ENCODE measurements around the gene OVOL1. TPM values are rescaled to one million over a fixed set of nuclear protein-coding genes. Genes with fewer than 3 reads are reported as not detected.

The OVOL1 gene
- total and polyA plus RNA-seq, 8 donors = 0.92 to 120 (median 7.8) TPM; not detected in 1

- TF ChIP-seq EP300 (IDR thresholded peaks at IDR 0.05) = no peak
- H3K4me1 ChIP-seq = peaks cover 0 to 19% (median 16%) of the 10 kb centered on the region in 4 donors
- no peak overlapping the region for H3K27ac ChIP-seq
- intact Hi-C loops (cut with DNase I; ENCODE audit: low total_unique reads) = loop anchor here (5.0 kb wide), 1 partner anchor 35 kb away; no protein-coding TSS in a partner anchor
- H3K4me3 ChIP-seq = no peak overlapping the region
- H3K9me3 ChIP-seq = no peaks in the 10 kb centered on the region
- no peak for DNase-seq
- H3K27me3 ChIP-seq = peaks cover 0 to 19% (median 14%) of the 10 kb centered on the region in 3 donors
- WGBS, 5 donors = 56 to 84% (median 71%) methylated on average over 19 of the region's 19 CpGs
- peaks cover 0 to 10% (median 2%) of the 10 kb centered on the region in 4 donors for H3K36me3 ChIP-seq
Observed at GRCh38 chr11:65811764-65812475, 25.1 kb downstream of the OVOL1 start.

DNA sequence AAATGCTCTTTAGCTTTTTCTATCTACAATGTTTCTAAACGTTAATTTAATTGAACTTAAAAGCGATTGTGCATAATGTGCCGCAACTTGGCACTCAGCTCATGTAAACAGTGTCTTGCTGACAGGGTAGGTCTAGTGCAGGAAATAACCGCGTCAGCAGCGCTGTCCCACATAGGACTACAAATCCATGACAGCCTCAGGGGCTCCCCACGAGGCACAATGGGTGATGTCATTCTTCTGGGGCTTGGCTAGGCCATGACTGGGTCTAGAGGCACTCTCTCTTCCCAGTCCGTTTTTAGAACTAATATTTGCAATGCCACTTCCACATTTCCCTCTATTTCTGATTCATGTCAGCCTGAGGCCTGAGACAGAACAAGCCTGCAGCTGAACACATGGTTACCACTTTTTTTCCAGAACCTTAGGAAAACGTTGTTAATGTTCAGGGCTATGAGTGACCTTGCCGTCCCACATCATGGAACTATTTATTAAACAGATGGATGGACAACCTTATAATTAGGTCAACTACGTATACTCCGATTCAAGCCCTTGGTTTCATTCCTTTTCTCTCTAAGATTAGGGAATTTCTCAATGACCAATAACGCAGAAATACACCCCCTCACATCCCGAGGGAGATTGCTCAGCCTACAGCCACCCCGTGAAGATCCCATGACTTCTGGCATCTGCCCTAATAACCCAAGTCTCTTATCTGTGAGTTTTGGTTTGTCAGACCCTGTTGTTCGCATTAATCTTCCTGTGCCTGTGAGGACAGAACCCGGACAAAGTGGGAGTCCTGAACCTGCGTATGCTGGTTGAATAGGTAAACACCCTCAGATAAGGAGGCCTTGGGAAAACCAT lies 27.5 kb downstream of the OVOL1 start:
- 35 to 59% (median 48%) methylated on average over 18 of the region's 18 CpGs for whole genome bisulfite sequencing, 5 donors
- TF ChIP-seq EP300 (IDR thresholded peaks at IDR 0.05) (no peak), POLR2A (IDR thresholded peaks at IDR 0.05) (no peak), POLR2AphosphoS5 (IDR thresholded peaks at IDR 0.05) (no peak)
- TF ChIP-seq, protein P1, sequence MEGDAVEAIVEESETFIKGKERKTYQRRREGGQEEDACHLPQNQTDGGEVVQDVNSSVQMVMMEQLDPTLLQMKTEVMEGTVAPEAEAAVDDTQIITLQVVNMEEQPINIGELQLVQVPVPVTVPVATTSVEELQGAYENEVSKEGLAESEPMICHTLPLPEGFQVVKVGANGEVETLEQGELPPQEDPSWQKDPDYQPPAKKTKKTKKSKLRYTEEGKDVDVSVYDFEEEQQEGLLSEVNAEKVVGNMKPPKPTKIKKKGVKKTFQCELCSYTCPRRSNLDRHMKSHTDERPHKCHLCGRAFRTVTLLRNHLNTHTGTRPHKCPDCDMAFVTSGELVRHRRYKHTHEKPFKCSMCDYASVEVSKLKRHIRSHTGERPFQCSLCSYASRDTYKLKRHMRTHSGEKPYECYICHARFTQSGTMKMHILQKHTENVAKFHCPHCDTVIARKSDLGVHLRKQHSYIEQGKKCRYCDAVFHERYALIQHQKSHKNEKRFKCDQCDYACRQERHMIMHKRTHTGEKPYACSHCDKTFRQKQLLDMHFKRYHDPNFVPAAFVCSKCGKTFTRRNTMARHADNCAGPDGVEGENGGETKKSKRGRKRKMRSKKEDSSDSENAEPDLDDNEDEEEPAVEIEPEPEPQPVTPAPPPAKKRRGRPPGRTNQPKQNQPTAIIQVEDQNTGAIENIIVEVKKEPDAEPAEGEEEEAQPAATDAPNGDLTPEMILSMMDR (IDR thresholded peaks at IDR 0.05) = no peak
- peaks cover 4 to 32% (median 26%) of the 10 kb centered on the region in 4 donors for H3K4me1 ChIP-seq
- peaks cover 0 to 10% (median 2%) of the 10 kb centered on the region in 4 donors for H3K36me3 ChIP-seq
- H3K27me3 ChIP-seq = no peaks in the 10 kb centered on the region
- intact Hi-C loops (cut with DNase I; ENCODE audit: low total_unique reads) = loop anchor here (5.0 kb wide), 1 partner anchor 37 kb away; no protein-coding TSS in a partner anchor
- no peaks in the 10 kb centered on the region for H3K9me3 ChIP-seq
- no peak overlapping the region for H3K27ac ChIP-seq
- peak; percentile 35 to 72 for DNase-seq
- H3K4me3 ChIP-seq = no peak overlapping the region

GRCh38 chr11:65814986-65815565 lies 28.2 kb downstream of the OVOL1 start:
- no peak overlapping the region for H3K4me3 ChIP-seq
- TF ChIP-seq POLR2AphosphoS5 (IDR thresholded peaks at IDR 0.05) = no peak
- TF ChIP-seq, protein P1 (IDR thresholded peaks at IDR 0.05) = no peak
- TF ChIP-seq EP300 (IDR thresholded peaks at IDR 0.05) = no peak
- no peak for TF ChIP-seq POLR2A (IDR thresholded peaks at IDR 0.05)
- H3K27ac ChIP-seq = no peak overlapping the region
- H3K36me3 ChIP-seq = peaks cover 0 to 10% (median 2%) of the 10 kb centered on the region in 4 donors
- H3K9me3 ChIP-seq = no peaks in the 10 kb centered on the region
- H3K4me1 ChIP-seq = peaks cover 4 to 32% (median 26%) of the 10 kb centered on the region in 4 donors
- intact Hi-C loops (cut with DNase I; ENCODE audit: low total_unique reads) = loop anchor here (5.0 kb wide), 2 partner anchors 38 to 103 kb away; partner anchors contain the start of gene KAT5
- no peak for DNase-seq
- H3K27me3 ChIP-seq = no peaks in the 10 kb centered on the region
- 80 to 91% (median 87%) methylated on average over 14 to 16 of the region's 16 CpGs for WGBS, 5 donors

DNA sequence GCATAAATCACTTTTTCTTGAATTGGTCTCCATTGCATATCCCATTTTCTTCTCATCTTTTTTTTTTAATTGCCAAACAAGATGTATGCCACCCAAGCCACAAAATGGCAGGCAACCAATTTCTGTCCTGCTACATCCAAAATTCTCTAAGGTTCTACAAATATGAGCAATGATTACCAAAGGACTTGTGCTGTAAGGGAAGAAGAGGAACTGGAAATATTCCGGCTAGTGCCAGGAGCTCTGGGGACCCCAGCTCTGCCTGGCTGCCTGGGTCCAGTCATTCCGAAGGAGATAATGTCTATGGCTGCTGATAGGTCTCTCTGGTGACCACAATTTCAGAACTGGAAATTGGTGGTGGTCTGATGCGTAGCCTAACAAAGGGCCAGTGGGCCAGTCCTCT lies 29.8 kb downstream of the OVOL1 start:
- Histone ChIP-seq H3K36me3 (peaks cover 0 to 10% (median 2%) of the 10 kb centered on the region in 4 donors), H3K27me3 (no peaks in the 10 kb centered on the region), H3K4me3 (no peak overlapping the region), H3K27ac (no peak overlapping the region), H3K4me1 (peaks cover 4 to 39% (median 30%) of the 10 kb centered on the region in 4 donors), H3K9me3 (no peaks in the 10 kb centered on the region)
- WGBS, 5 donors = 97 to 99% (median 97%) methylated on average over 3 of the region's 3 CpGs
- DNase-seq = no peak
- intact Hi-C loops (cut with DNase I; ENCODE audit: low total_unique reads) = loop anchor here (5.0 kb wide), 1 partner anchor 104 kb away; the partner anchor contains the start of gene KAT5
- TF ChIP-seq EP300 (IDR thresholded peaks at IDR 0.05) (no peak), POLR2AphosphoS5 (IDR thresholded peaks at IDR 0.05) (no peak), POLR2A (IDR thresholded peaks at IDR 0.05) (no peak)
- TF ChIP-seq, protein P1 (IDR thresholded peaks at IDR 0.05) = no peak
